HG03064 (cell line): ENCODE data around the gene NUP153.
"Not testable (repeated sequence)": the region's sequence is repeated elsewhere in the genome, so short reads cannot be mapped to it uniquely, and the experiment has no call there.

Source experiments
- ATAC-seq: cut with Tn5 transposase; IDR thresholded peaks from one replicate; pipeline ENCODE4 v1.9.1; 2021; ENCODE audit warnings: low read depth; ENCODE audit not compliant: unreplicated experiment

NUP153 gene

DNA sequence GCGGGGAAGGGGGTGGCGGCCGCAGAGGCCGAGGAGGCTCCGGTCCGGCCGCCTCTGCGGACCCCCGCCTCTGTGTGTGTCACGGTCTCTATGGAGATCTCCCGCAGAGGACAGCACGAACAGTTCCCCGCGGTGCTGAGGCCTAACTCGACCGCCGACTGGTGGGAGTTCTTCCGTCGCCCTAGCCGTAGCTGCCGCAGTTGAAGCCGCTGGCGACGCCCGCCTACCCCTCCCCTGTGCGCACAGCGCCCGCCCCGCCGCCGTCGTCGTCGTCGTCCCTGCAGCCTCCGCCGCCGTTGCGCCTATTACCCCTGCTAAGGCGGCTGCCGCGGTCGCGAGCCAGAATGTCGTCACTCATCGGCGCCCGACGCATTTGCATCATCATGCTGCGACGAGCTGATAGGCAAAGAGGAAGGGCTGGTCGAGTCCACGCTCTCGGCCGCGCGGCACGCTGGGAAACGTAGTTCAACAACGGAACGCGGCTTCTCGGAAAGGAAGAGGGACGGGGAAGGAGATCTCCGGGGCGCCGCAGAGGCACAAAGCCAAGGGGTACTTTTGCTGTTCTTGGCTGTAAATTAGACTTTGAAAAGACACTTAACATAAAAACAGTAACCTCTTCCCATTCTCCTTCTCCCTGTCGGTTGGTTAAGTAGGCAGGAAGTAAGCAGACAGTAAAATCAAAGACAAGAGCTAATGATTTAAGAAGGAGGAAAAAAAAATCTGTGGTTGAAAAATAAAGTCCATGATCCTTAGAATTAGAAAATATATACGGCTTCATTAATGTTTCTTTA is at the start of gene NUP153:
Gene NUP153, minus strand, starts transcription at position 346 of the 791 bp plus-strand sequence. CDS start 538 bp downstream, outside the sequence.
- peak; percentile 57 for ATAC-seq

DNA sequence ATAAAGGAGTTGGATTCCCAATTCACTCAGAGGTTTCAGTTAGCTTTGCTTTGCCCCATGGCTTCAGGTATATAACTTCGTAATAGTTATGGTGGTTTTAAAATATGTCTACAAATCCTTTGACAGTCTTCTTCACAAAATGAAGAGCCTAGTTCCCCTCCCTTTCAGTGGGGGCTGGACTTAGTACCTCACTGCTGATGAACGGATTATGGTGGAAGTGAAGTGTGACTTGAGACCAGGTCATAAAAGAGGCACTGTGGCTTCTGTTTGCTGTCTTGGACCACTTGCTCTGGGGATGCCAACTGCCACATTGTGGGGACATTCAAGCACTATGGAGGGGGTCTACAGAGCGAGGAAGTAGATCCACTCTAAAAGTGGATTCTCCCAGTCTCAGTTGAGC is 47.5 kb upstream of the NUP153 start:
- ATAC-seq, result no peak

- ATAC-seq, result not testable (repeated sequence)
Observed at GRCh38 chr6:17745324-17745723, 38.6 kb upstream of the NUP153 start.

- ATAC-seq, result not testable (repeated sequence)
Observed at GRCh38 chr6:17744757-17745308, 38.1 kb upstream of the NUP153 start.

DNA sequence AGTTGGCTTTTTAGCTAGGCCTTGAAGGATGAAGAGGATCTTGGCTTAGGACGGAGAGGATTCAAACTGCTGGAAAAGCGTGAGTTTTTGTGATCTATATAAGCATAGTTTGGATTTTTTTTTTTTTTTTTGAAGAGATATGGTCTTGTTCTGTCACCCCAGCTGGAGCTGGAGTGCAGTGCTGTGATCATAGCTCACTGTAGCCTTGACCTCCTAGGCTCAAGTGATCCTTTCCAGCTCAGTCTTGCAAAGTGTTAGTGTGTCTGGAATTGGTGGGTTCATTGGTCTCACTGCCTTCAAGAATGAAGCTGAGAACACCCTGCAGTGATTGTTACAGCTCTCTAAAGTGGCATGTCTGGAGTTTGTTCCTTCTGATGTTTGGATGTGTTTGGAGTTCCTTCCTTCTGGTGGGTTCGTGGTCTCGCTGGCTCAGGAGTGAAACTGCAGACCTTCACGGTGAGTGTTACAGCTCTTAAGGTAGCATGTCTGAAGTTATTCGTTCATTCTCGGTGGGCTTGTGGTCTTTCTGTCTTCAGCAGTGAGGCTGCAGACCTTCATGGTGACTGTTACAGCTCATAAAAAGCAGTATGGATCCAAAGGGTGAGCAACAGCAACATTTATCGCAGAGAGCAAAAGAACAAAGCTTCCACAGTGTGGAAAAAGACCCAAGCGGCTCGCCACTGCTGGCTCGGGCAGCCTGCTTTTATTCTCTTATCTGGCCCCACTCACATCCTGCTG is 37.5 kb upstream of the NUP153 start:
- no peak for ATAC-seq

DNA sequence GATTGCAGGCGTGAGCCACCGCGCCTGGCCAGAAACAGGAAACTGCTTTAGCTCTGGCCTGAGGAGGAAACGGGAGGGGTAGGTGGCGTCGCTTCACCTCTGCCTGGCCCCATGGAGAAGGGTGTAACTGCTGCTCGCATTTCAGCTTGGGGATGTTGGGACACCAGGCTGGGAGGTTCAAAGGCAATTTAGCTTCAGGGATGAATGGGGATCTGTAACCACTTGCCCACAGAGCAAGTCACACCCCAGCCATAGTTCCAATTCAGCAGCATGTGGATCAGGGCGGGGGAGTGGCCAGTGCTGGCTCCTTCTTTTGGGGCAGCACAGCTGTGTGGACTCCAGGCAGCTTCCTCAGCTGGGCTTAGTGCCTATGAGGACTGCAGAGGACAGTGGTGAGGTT is 34.8 kb upstream of the NUP153 start:
- no peak for ATAC-seq

GRCh38 chr6:17740559-17741220 is 34.0 kb upstream of the NUP153 start:
- ATAC-seq, result no peak

DNA sequence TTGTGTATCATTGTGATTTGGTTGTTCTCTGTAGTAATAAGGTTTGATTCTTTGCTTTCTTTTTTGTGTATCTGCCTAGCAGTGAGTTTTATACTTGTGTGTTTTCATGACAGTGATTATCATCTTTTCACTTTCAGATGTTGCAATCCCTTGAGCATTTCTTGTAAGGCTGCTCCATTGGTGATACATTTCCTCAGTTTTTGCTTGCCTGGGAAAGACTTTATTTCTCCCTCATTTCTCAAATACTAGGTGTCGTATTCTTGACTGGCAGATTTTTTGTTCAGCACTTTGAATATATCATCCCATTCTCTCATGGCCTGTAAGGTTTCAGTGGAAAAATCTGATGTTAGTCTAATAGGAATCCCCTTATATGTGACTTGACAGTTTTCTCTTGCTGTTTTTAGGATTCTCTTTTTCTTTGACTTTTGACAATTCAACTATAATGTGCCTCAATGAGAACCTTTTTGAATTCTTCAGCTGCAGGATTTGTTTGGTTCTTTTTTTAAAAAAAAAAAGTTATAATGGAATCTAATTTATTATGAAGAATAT is 31.1 kb upstream of the NUP153 start:
- no peak for ATAC-seq

DNA sequence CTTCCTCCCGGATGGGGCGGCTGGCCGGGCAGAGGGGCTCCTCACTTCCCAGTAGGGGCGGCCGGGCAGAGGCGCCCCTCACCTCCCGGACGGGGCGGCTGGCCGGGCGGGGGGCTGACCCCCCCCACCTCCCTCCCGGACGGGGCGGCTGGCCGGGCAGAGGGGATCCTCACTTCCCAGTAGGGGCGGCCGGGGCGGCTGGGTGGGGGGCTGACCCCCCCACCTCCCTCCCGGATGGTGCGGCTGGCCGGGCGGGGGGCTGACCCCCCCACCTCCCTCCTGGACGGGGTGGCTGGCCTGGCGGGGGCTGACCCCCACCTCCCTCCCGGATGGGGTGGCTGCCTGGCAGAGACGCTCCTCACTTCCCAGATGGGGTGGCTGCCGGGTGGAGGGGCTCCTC is 28.6 kb upstream of the NUP153 start:
- ATAC-seq, result not testable (repeated sequence)

GRCh38 chr6:17730078-17730704 is 23.5 kb upstream of the NUP153 start:
- ATAC-seq, result no peak

- no peak for ATAC-seq
Observed at GRCh38 chr6:17729223-17730077, 22.7 kb upstream of the NUP153 start.

DNA sequence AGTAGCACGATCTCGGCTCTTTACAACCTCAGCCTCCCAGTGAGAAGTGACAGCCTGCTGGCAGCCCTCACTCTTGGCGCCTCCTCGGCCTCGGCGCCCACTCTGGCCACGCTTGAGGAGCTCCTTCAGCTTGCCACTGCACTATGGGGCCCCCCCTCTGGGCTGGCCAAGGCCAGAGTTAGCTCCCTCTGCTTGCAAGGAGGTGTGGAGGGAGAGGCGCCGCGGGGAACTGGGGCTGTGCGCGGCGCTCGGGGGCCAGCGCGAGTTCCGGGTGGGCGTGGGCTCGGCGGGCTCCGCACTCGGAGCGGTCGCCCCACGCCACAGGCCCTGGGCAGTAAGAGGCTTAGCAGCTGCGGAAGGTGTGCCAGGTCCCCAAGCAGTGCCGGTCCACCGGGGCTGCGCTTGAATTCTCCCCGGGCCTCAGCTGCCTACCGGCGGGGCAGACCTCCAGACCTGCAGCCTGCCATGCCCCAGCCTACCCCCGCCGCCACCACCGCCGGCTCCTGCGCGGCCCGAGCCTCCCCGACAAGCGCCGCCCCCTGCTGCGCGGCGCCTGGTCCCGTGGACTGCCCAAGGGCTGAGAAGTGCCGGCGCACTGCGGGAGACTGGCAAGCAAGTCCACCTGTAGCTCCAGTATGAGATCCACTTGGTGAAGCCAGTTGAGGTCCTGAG is 22.0 kb upstream of the NUP153 start:
- ATAC-seq, result no peak

DNA sequence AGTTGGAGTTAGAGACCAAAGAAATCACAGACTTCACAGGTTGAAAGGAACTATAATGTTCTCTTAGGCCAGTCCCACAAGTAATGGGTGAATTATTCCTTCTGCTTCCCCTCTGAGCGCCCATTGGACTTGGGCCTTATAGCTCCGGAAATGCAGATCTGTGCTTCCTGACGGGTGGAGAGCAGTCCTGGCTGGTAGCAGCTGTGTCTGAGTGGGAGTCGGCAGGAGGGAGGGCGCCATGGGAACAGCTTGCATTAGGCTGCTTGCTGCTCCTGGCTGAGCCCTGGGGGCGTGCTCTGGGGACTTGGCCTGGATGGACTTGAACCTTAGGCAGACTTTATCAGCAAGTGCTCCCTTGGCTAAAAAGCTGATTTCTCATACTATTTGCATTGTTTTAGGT is 18.4 kb upstream of the NUP153 start:
- ATAC-seq, result no peak

DNA sequence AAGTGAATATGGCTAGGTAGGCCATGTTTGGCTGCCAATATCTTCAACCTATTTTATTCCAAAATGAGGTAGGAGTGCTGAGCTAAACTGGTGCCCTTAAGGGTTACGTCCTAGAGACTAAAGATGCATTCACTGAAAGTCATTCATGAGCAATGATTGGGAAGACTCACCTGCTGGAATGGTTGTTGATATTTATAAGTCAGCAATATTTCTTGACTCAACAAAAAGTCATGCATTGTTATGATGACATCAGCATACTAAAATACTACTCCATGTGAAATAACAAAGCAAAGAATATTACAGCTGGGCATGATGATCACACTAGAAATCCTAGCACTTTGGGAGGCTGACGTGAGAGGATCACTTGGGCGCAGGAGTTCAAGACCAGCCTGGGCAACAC is 17.6 kb upstream of the NUP153 start:
- no peak for ATAC-seq

- ATAC-seq, result no peak
Observed at GRCh38 chr6:17721671-17722070, 14.9 kb upstream of the NUP153 start.

GRCh38 chr6:17719323-17720041 is 12.8 kb upstream of the NUP153 start:
- ATAC-seq, result no peak

DNA sequence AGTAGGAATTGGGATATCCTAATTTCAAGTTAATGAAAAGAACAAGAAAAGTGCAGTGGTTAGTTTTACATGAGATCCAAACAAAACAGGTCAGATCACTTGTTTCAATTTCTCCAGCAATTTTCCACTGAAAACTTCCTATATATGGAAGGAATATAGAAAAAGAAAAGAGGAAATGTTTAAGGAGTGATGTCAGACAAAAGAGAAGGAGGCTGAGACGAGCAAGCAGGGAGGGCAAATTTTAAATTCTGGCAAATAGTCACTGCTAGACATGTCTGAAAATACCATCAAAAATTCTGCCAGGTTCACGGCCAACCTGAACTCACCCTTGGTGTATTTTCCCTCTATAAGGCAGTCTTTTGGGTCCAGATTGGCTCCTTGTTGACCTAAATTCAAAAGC is 9.5 kb upstream of the NUP153 start:
- no peak for ATAC-seq
